Activated CD4-positive, CD25-positive, alpha-beta regulatory T cell (primary cell): Measurements from ENCODE around the gene CYREN.
"Not testable (repeated sequence)": the region's sequence is repeated elsewhere in the genome, so short reads cannot be mapped to it uniquely, and the experiment has no call there.

Source experiments
- DNase-seq, 4 experiments: peaks; one replicate each; lab custom pipeline; 2025; lab: John Stamatoyannopoulos, UW

The CYREN gene

GRCh38 chr7:135170274-135170997 is at the start of gene CYREN:
TSS of gene CYREN (minus strand) at chr7:135170707. CDS start at chr7:135168922, 1,785 bp downstream.
- peak; percentile 81 to 86 (median 84) for DNase-seq

- DNase-seq = no peak
Observed at GRCh38 chr7:135217645-135218509, 47.4 kb upstream of the CYREN start.

GRCh38 chr7:135215698-135216097 is 45.2 kb upstream of the CYREN start:
- no peak for DNase-seq

- DNase-seq = no peak
Observed at GRCh38 chr7:135215180-135215579, 44.7 kb upstream of the CYREN start.

- no peak for DNase-seq
Observed at GRCh38 chr7:135213831-135214230, 43.3 kb upstream of the CYREN start.

- DNase-seq = not testable (repeated sequence)
Observed at GRCh38 chr7:135211946-135212685, 41.6 kb upstream of the CYREN start.

GRCh38 chr7:135211179-135211945 is 40.9 kb upstream of the CYREN start, which contains the start of gene WDR91:
TSS of gene WDR91 (minus strand) at chr7:135211526. CDS start at chr7:135211502, 24 bp downstream.
- peak; percentile 91 to 97 (median 95) for DNase-seq

- DNase-seq = no peak
Observed at GRCh38 chr7:135210888-135211178, 40.3 kb upstream of the CYREN start.

GRCh38 chr7:135209225-135209834 is 38.8 kb upstream of the CYREN start:
- DNase-seq = no peak

- DNase-seq = no peak
Observed at GRCh38 chr7:135208102-135208793, 37.7 kb upstream of the CYREN start.

GRCh38 chr7:135207406-135208101 is 37.0 kb upstream of the CYREN start:
- DNase-seq = no peak

- DNase-seq = no peak
Observed at GRCh38 chr7:135206941-135207391, 36.5 kb upstream of the CYREN start.

GRCh38 chr7:135205850-135206249 is 35.3 kb upstream of the CYREN start:
- DNase-seq = no peak

- no peak for DNase-seq
Observed at GRCh38 chr7:135204876-135205275, 34.4 kb upstream of the CYREN start.

GRCh38 chr7:135204341-135204749 is 33.8 kb upstream of the CYREN start:
- no peak for DNase-seq

- no peak for DNase-seq
Observed at GRCh38 chr7:135201350-135201749, 30.8 kb upstream of the CYREN start.

GRCh38 chr7:135200821-135201331 is 30.4 kb upstream of the CYREN start:
- DNase-seq = no peak

GRCh38 chr7:135199439-135199838 is 28.9 kb upstream of the CYREN start:
- DNase-seq = no peak

GRCh38 chr7:135197906-135198655 is 27.6 kb upstream of the CYREN start:
- no peak for DNase-seq
